Peyer's patch (tissue), 4 donors: ENCODE results near the gene FAM20C.

Experiments used
- CTCF ChIP-seq, 6 experiments: fragments of 450-650 bp in 4 of 6; fragments of 200-600 bp in 2 of 6; sonication (generic) in 1 of 6; IDR thresholded peaks; one replicate each; pipeline ENCODE4 v1.5.1; 2017 to 2019; ENCODE audit warnings: antibody characterized with exemption in 6 of 6, mild to moderate bottlenecking in 3 of 6, moderate library complexity in 1 of 6
- POLR2A ChIP-seq, 2 donors: fragments of 450-650 bp; IDR thresholded peaks; one replicate each; pipeline ENCODE4 v1.5.1; 2017; ENCODE audit warnings: antibody characterized with exemption in 2 of 2, mild to moderate bottlenecking in 2 of 2, moderate library complexity in 2 of 2

DNA sequence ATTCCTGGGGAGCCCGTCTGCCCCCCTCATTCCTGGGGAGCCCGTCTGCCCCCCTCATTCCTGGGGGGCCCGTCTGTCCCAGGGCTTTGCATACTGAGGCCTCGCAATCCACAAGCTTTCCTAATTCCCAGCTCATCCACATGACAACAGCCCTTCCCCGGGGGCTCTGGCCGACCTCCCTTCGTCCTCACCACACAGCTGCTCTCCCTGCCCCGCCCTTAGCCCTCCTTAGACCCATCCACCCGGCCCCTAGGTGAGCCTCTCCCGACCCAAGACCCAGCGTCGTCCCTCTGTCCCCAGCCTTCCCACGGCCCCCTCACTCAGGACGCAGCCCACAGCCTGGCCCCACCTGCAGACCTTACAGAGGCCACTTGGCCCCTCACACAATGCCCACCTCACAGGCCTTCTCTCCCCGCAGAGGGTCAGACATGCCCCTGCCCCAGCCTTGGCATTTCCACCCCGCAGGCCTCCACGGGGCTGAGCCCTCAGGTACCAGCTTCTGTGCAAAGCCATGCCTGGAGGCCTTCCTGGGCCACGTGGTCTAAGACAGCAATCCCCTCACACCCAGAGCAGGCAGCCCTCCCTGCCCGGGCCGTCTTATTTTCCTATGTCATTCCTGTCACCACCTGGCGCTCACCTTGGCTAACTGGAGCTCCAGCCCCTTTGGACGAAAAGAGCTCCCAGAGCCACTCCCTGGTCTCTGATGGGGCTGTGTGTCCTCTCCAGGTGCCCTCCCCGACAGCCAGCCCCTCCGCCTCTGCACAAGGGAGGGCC, 3.5 kb upstream of the FAM20C start:
- TF ChIP-seq CTCF (IDR thresholded peaks at IDR 0.05) = no peak
- no peak for TF ChIP-seq POLR2A (IDR thresholded peaks at IDR 0.05)
